ENCODE results near the gene GIPC1.

GIPC1 gene

DNA sequence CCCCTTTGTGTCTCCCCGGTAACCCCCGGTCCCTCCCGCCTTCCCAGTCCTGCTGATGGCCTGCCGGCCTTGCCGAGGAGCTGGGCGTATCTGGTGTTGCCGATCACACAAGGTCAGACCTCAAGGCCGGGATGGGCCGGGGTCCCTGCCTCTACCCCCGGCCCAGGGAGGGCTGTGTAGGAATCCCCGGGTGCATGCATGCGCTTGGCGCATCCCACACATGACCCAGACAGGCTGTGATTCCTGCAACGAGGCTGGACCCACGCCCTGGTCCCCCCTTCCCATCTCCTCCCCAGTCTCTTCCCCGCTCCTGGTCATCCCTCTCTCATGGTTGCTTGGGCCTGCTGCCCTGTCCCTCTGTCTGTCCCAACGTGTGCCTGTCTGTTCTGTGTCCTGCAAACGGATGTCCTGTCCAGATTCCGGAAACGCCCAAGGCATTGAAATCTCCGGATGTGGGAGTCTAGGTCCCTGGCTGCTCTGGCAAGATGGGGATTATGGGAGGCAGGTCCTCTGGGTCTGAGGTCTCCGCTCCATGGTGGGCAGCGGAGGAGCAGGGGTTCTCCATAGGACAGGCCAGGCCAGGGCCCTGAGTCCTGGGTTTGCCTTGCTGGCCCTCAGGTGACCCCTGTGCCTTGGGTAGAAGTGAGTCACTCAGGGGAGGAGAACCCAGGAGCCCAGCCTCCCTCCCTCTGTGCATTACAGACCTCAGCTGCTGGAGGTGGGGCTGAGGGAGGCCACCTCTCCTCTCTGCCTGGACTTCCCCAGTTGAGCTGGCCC is 61.2 kb downstream of the GIPC1 start:
- DNase-seq (ENCODE audit: low spot score), result no peak

DNA sequence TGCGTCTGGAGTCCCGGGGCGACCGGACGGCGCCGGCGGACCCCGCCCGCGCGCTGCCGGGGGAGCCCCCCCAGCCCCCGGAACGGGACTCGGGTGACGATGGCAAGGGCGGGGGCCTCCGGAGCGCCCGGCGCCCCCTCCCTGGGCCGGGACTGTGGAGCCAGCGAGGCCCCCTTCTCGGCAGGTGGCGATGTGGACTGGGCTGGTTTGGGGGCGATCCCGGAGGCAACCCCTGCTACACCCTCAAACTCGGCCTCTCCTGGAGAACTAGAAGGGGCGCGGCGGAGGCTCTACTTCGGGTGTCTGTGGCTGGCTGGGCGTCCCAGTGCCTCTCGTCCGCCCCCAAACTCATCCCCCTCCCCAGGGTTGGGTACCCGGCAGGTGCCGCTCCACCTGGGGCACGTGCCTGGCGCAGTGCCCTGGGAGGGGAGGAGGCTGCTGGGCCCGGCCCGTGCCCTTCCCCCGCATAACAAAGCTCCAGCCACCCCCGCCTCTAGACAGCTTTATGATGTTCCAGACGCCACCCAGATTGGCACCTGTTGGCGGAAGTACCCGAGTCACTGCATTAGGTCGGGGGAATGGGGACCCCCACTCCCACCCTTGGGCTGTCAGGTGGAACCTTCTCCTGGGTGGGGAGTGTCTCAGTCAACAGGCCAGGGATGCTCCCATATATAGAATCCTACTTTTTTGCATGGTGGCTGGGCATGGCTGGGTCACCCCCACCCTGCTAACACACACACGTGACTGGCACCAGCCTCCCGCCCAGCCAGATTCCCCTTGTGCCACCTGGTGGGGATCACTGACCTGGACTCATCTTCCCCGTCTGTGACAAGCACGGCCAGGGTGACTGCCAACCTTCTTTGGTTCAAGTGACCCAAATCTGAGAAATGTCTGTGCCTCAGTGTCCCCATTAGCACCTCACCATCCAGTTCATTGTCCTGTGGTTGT is 62.1 kb downstream of the GIPC1 start:
- DNase-seq (ENCODE audit: low spot score), result peak; percentile 60

DNA sequence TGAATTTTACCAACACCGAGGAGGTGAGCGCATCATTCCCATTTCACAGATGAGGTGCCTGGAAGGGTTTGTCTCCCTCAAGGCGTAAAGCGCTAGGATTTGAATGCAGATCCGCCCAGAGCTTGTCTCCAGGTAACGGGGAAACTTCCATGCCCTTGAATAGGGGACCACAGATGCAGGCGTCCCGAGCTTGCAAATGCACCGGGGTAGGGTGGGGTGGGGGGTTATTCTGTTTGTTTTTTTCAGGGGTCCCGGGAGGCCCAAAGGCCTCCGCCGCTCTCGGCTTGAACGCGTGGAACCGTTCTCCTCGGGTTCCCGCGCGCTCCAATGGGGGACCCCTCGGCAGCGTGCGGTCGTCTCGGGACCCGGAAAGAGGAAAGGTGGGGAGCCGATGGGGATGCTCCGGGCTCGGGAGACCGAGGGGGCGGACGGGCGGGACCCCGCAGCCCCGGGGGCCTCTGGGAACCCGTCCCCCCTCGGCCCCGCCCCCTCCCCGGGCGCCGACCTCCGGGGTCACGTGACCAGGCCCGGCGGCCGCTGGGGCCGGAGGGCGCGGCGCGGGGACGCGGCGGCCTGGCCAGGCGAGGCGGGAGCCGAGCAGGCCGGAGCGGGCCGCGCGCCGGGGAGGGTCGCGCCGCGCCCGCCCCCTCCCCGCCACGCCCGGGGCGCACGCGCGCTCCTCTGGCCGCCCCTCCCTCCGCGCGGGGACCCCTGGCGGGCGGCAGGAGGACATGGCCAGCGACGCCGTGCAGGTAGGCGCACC is 63.0 kb downstream of the GIPC1 start, which contains the start of gene PKN1:
TSS of gene PKN1 (plus strand) at position 516 of the 763 bp plus-strand sequence. CDS start at position 732, 216 bp downstream.
- DNase-seq (ENCODE audit: low spot score), result peak; percentile 80

DNA sequence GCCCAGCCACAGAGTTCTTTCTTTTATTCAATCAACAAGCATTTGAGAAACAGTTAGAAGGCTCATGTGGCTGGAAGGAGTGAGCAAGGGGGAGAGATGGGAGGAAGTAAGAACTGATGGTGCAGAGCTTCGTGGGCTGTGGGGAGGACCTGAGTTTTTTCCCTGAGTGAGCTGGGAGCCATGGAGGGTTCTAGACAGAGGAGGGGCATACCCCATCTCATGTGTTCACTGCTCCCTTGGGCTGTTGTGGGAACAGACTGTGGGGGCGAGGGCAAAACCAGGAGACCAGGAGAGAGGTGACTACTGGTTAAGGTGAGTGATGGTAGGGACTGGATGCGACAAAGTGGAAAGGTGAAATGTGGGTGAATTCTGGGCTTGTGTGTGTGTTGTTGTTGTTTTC is 65.2 kb downstream of the GIPC1 start:
- no peak for DNase-seq (ENCODE audit: low spot score)

DNA sequence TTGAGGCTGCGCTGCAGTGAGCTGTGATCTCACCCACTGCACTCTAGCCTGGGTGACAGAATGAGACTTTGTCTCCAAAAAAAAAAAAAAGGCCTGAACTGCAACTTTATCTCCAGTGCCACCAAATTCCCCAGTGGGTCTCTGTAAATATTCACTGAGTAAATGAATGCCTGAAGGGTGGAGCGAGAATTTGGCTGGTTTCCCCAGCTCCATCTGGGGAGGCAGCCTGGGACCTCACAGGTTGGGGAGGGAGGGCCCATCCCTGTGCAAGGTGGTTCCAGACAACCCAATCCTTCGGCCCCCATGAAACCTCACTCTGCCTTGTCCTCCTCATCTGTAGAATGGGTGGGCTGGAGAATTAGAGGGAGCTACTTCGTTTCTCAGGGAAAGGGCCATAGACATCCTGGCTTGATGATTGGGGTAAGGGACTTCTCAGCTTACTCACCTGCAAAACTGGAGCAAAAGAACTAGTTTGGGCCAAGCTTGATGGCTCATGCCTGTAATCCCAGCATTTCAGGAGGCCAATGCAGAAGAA is 67.0 kb downstream of the GIPC1 start:
- no peak for DNase-seq (ENCODE audit: low spot score)
